ENCODE results near the gene LAMA3.

LAMA3 gene

GRCh38 chr18:23870676-23871380 lies 181.6 kb downstream of the LAMA3 start:
- H3K9ac ChIP-seq (ENCODE audit: low read depth, low read length), result no peak overlapping the region
- H3K4me1 ChIP-seq (ENCODE audit: control insufficient read depth, insufficient read depth, low read length), result no peaks in the 10 kb centered on the region
- no peaks in the 10 kb centered on the region for H3K36me3 ChIP-seq (ENCODE audit: control insufficient read depth, insufficient read depth, low read length)
- H3K9me3 ChIP-seq (ENCODE audit: control insufficient read depth, insufficient read depth, low read length), result no peaks in the 10 kb centered on the region
- H3K4me3 ChIP-seq (ENCODE audit: low read depth, low read length), result no peak overlapping the region
- no peaks in the 10 kb centered on the region for H3K27me3 ChIP-seq (ENCODE audit: control insufficient read depth, insufficient read depth, low read length)

GRCh38 chr18:23871410-23871809 lies 182.2 kb downstream of the LAMA3 start:
- H3K4me3 ChIP-seq (ENCODE audit: low read depth, low read length), result no peak overlapping the region
- no peaks in the 10 kb centered on the region for H3K36me3 ChIP-seq (ENCODE audit: control insufficient read depth, insufficient read depth, low read length)
- no peak overlapping the region for H3K9ac ChIP-seq (ENCODE audit: low read depth, low read length)
- H3K4me1 ChIP-seq (ENCODE audit: control insufficient read depth, insufficient read depth, low read length), result no peaks in the 10 kb centered on the region
- H3K27me3 ChIP-seq (ENCODE audit: control insufficient read depth, insufficient read depth, low read length), result no peaks in the 10 kb centered on the region
- H3K9me3 ChIP-seq (ENCODE audit: control insufficient read depth, insufficient read depth, low read length), result no peaks in the 10 kb centered on the region

- no peaks in the 10 kb centered on the region for H3K4me1 ChIP-seq (ENCODE audit: control insufficient read depth, insufficient read depth, low read length)
- no peaks in the 10 kb centered on the region for H3K27me3 ChIP-seq (ENCODE audit: control insufficient read depth, insufficient read depth, low read length)
- H3K9me3 ChIP-seq (ENCODE audit: control insufficient read depth, insufficient read depth, low read length), result no peaks in the 10 kb centered on the region
- no peak overlapping the region for H3K4me3 ChIP-seq (ENCODE audit: low read depth, low read length)
- no peaks in the 10 kb centered on the region for H3K36me3 ChIP-seq (ENCODE audit: control insufficient read depth, insufficient read depth, low read length)
- H3K9ac ChIP-seq (ENCODE audit: low read depth, low read length), result no peak overlapping the region
Observed at GRCh38 chr18:23872701-23873550, 183.7 kb downstream of the LAMA3 start.

GRCh38 chr18:23875966-23876895 lies 187.0 kb downstream of the LAMA3 start:
- Histone ChIP-seq H3K9ac (ENCODE audit: low read depth, low read length) (no peak overlapping the region), H3K4me3 (ENCODE audit: low read depth, low read length) (no peak overlapping the region), H3K4me1 (ENCODE audit: control insufficient read depth, insufficient read depth, low read length) (no peaks in the 10 kb centered on the region), H3K27me3 (ENCODE audit: control insufficient read depth, insufficient read depth, low read length) (no peaks in the 10 kb centered on the region), H3K9me3 (ENCODE audit: control insufficient read depth, insufficient read depth, low read length) (no peaks in the 10 kb centered on the region), H3K36me3 (ENCODE audit: control insufficient read depth, insufficient read depth, low read length) (no peaks in the 10 kb centered on the region)

GRCh38 chr18:23876921-23877320 lies 187.7 kb downstream of the LAMA3 start:
- H3K9ac ChIP-seq (ENCODE audit: low read depth, low read length), result no peak overlapping the region
- H3K4me3 ChIP-seq (ENCODE audit: low read depth, low read length), result no peak overlapping the region
- no peaks in the 10 kb centered on the region for H3K4me1 ChIP-seq (ENCODE audit: control insufficient read depth, insufficient read depth, low read length)
- H3K9me3 ChIP-seq (ENCODE audit: control insufficient read depth, insufficient read depth, low read length), result no peaks in the 10 kb centered on the region
- no peaks in the 10 kb centered on the region for H3K36me3 ChIP-seq (ENCODE audit: control insufficient read depth, insufficient read depth, low read length)
- no peaks in the 10 kb centered on the region for H3K27me3 ChIP-seq (ENCODE audit: control insufficient read depth, insufficient read depth, low read length)

- H3K9me3 ChIP-seq (ENCODE audit: control insufficient read depth, insufficient read depth, low read length), result no peaks in the 10 kb centered on the region
- H3K4me1 ChIP-seq (ENCODE audit: control insufficient read depth, insufficient read depth, low read length), result no peaks in the 10 kb centered on the region
- H3K9ac ChIP-seq (ENCODE audit: low read depth, low read length), result no peak overlapping the region
- H3K27me3 ChIP-seq (ENCODE audit: control insufficient read depth, insufficient read depth, low read length), result no peaks in the 10 kb centered on the region
- no peaks in the 10 kb centered on the region for H3K36me3 ChIP-seq (ENCODE audit: control insufficient read depth, insufficient read depth, low read length)
- H3K4me3 ChIP-seq (ENCODE audit: low read depth, low read length), result no peak overlapping the region
Observed at GRCh38 chr18:23877371-23877770, 188.1 kb downstream of the LAMA3 start.

- no peaks in the 10 kb centered on the region for H3K36me3 ChIP-seq (ENCODE audit: control insufficient read depth, insufficient read depth, low read length)
Observed at GRCh38 chr18:23878336-23878900, 189.2 kb downstream of the LAMA3 start.

GRCh38 chr18:23879126-23879525 lies 189.9 kb downstream of the LAMA3 start:
- H3K36me3 ChIP-seq (ENCODE audit: control insufficient read depth, insufficient read depth, low read length), result no peaks in the 10 kb centered on the region
- H3K9ac ChIP-seq (ENCODE audit: low read depth, low read length), result no peak overlapping the region
- H3K9me3 ChIP-seq (ENCODE audit: control insufficient read depth, insufficient read depth, low read length), result no peaks in the 10 kb centered on the region
- H3K27me3 ChIP-seq (ENCODE audit: control insufficient read depth, insufficient read depth, low read length), result no peaks in the 10 kb centered on the region
- H3K4me1 ChIP-seq (ENCODE audit: control insufficient read depth, insufficient read depth, low read length), result no peaks in the 10 kb centered on the region
- no peak overlapping the region for H3K4me3 ChIP-seq (ENCODE audit: low read depth, low read length)

More at GRCh38 chr18:23878336-23878900, 189.2 kb downstream of the LAMA3 start:
- Histone ChIP-seq H3K4me1 (ENCODE audit: control insufficient read depth, insufficient read depth, low read length) (no peaks in the 10 kb centered on the region), H3K9me3 (ENCODE audit: control insufficient read depth, insufficient read depth, low read length) (no peaks in the 10 kb centered on the region), H3K27me3 (ENCODE audit: control insufficient read depth, insufficient read depth, low read length) (no peaks in the 10 kb centered on the region), H3K9ac (ENCODE audit: low read depth, low read length) (no peak overlapping the region), H3K4me3 (ENCODE audit: low read depth, low read length) (no peak overlapping the region)

- no peak overlapping the region for H3K4me3 ChIP-seq (ENCODE audit: low read depth, low read length)
- no peaks in the 10 kb centered on the region for H3K27me3 ChIP-seq (ENCODE audit: control insufficient read depth, insufficient read depth, low read length)
- no peaks in the 10 kb centered on the region for H3K9me3 ChIP-seq (ENCODE audit: control insufficient read depth, insufficient read depth, low read length)
- H3K36me3 ChIP-seq (ENCODE audit: control insufficient read depth, insufficient read depth, low read length), result no peaks in the 10 kb centered on the region
- no peaks in the 10 kb centered on the region for H3K4me1 ChIP-seq (ENCODE audit: control insufficient read depth, insufficient read depth, low read length)
- H3K9ac ChIP-seq (ENCODE audit: low read depth, low read length), result no peak overlapping the region
Observed at GRCh38 chr18:23879544-23879943, 190.3 kb downstream of the LAMA3 start.

- H3K27me3 ChIP-seq (ENCODE audit: control insufficient read depth, insufficient read depth, low read length), result no peaks in the 10 kb centered on the region
Observed at GRCh38 chr18:23879966-23880565, 190.8 kb downstream of the LAMA3 start.

More at GRCh38 chr18:23879966-23880565, 190.8 kb downstream of the LAMA3 start:
- Histone ChIP-seq H3K4me1 (ENCODE audit: control insufficient read depth, insufficient read depth, low read length) (no peaks in the 10 kb centered on the region), H3K9me3 (ENCODE audit: control insufficient read depth, insufficient read depth, low read length) (no peaks in the 10 kb centered on the region), H3K36me3 (ENCODE audit: control insufficient read depth, insufficient read depth, low read length) (no peaks in the 10 kb centered on the region), H3K9ac (ENCODE audit: low read depth, low read length) (no peak overlapping the region), H3K4me3 (ENCODE audit: low read depth, low read length) (no peak overlapping the region)

Data from iPS-15b (cell line).